T-helper 1 cell (primary cell): Measurements from ENCODE around the gene UTP4.
A peak's percentile ranks its signal among the peaks of the same experiment; 100 is the strongest.
"Not testable (repeated sequence)": the region's sequence is repeated elsewhere in the genome, so short reads cannot be mapped to it uniquely, and the experiment has no call there.

Source experiments
- DNase-seq, 5 donors: peaks; one replicate each; pipeline ENCODE4 v3.0.0-alpha.2; 2012 to 2020

UTP4 gene

GRCh38 chr16:69111216-69111875 lies 21.1 kb upstream of the UTP4 start:
- no peak for DNase-seq

GRCh38 chr16:69111876-69112230 lies 20.6 kb upstream of the UTP4 start:
- DNase-seq = no peak

GRCh38 chr16:69112285-69113129 lies 19.9 kb upstream of the UTP4 start:
- DNase-seq = peak in 3 of 5 donors; percentile 20 to 40 (median 26)

GRCh38 chr16:69113216-69113615 lies 19.2 kb upstream of the UTP4 start:
- no peak for DNase-seq

GRCh38 chr16:69114346-69114975 lies 18.0 kb upstream of the UTP4 start:
- DNase-seq = no peak

GRCh38 chr16:69114976-69115355 lies 17.5 kb upstream of the UTP4 start:
- DNase-seq = no peak

GRCh38 chr16:69115361-69115760 lies 17.1 kb upstream of the UTP4 start:
- DNase-seq = no peak

GRCh38 chr16:69115837-69116236 lies 16.6 kb upstream of the UTP4 start:
- no peak for DNase-seq

GRCh38 chr16:69116256-69116875 lies 16.1 kb upstream of the UTP4 start:
- no peak for DNase-seq

- no peak for DNase-seq
Observed at GRCh38 chr16:69116906-69117305, 15.5 kb upstream of the UTP4 start.

GRCh38 chr16:69118468-69118867 lies 14.0 kb upstream of the UTP4 start:
- no peak for DNase-seq

- DNase-seq = no peak
Observed at GRCh38 chr16:69118994-69119393, 13.5 kb upstream of the UTP4 start.

GRCh38 chr16:69119536-69119935 lies 12.9 kb upstream of the UTP4 start:
- DNase-seq = no peak

- DNase-seq = no peak
Observed at GRCh38 chr16:69120096-69120664, 12.3 kb upstream of the UTP4 start.

GRCh38 chr16:69123910-69124309 lies 8.5 kb upstream of the UTP4 start:
- DNase-seq = peak; percentile 33 to 69 (median 53)

GRCh38 chr16:69124406-69124805 lies 8.0 kb upstream of the UTP4 start:
- DNase-seq = not testable (repeated sequence)

GRCh38 chr16:69124961-69125360 lies 7.5 kb upstream of the UTP4 start:
- not testable (repeated sequence) for DNase-seq

GRCh38 chr16:69126221-69126620 lies 6.2 kb upstream of the UTP4 start:
- DNase-seq = no peak

- DNase-seq = not testable (repeated sequence)
Observed at GRCh38 chr16:69126801-69127200, 5.6 kb upstream of the UTP4 start.

GRCh38 chr16:69127966-69128510 lies 4.4 kb upstream of the UTP4 start:
- no peak for DNase-seq

GRCh38 chr16:69130461-69130860 lies 2.0 kb upstream of the UTP4 start:
- DNase-seq = no peak

- DNase-seq = peak in 1 of 5 donors; percentile 11
Observed at GRCh38 chr16:69131167-69131838, 1.1 kb upstream of the UTP4 start.
